Measurements from ENCODE around the gene LYZL2.
"Not testable (repeated sequence)": the region's sequence is repeated elsewhere in the genome, so short reads cannot be mapped to it uniquely, and the experiment has no call there.

The LYZL2 gene

GRCh38 chr10:30629653-30630052 is at the start of gene LYZL2:
Gene LYZL2, minus strand, starts transcription at chr10:30629753. Its CDS starts 2,838 bp downstream, at chr10:30626915.
- no peak for DNase-seq

- DNase-seq: not testable (repeated sequence)
Observed at GRCh38 chr10:30677616-30678015, 48.1 kb upstream of the LYZL2 start.

GRCh38 chr10:30677146-30677545 is 47.6 kb upstream of the LYZL2 start:
- not testable (repeated sequence) for DNase-seq

- DNase-seq: no peak
Observed at GRCh38 chr10:30675791-30676718, 46.5 kb upstream of the LYZL2 start.

- no peak for DNase-seq
Observed at GRCh38 chr10:30674796-30675195, 45.2 kb upstream of the LYZL2 start.

- not testable (repeated sequence) for DNase-seq
Observed at GRCh38 chr10:30673262-30673661, 43.7 kb upstream of the LYZL2 start.

GRCh38 chr10:30672338-30672737 is 42.8 kb upstream of the LYZL2 start:
- DNase-seq: not testable (repeated sequence)

DNA sequence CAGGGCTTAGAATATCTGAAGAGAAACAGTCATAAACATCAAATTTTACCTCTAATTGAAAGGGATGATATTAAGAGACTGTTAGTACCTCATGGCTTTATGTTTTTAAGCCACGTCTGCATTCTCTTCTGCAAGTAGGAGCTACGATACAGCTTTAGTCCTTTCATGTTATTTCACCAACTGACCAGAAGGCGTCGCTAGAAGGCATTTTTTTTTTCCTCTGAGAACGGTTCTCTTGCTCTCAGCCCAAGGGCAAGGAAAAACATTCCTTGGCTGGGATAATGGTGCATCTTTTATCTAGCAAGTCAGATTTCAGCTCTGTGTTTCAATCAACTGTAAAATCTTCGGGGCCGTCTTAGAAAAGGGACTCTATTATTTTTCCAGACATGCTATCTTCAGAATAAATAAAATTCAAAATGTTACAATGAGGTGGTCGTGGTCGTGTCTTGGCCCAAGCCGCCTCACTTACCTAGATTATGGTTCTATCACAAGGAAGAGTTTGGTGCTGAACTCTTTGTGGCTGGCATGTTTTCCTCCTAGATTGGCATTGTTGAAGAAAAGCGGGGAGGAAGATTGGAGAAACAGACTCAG is 41.6 kb upstream of the LYZL2 start:
- peak; percentile 3 for DNase-seq

DNA sequence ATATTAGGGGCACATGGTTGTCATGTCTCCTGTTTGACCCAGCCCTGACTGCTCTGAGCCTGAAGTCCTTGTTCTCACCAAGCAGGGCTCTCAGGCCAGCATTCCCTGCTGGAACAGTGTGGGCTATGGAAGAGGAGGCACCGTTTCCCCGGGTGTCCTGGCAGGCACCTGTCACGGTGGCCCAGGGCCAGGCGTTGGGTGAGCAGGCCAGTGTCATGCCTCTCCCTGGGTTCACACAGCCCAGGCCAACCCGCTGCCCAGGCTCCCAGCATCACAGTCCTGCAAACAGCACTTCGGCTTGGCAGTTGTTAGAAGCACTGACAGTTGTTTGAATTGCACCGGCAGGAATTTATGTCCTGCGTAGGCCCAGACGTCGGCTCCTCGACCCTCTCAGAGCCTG is 38.4 kb upstream of the LYZL2 start:
- not testable (repeated sequence) for DNase-seq

- not testable (repeated sequence) for DNase-seq
Observed at GRCh38 chr10:30663403-30663802, 33.9 kb upstream of the LYZL2 start.

- no peak for DNase-seq
Observed at GRCh38 chr10:30662814-30663213, 33.3 kb upstream of the LYZL2 start.

GRCh38 chr10:30660314-30660713 is 30.8 kb upstream of the LYZL2 start:
- not testable (repeated sequence) for DNase-seq

- no peak for DNase-seq
Observed at GRCh38 chr10:30656233-30656632, 26.7 kb upstream of the LYZL2 start.

DNA sequence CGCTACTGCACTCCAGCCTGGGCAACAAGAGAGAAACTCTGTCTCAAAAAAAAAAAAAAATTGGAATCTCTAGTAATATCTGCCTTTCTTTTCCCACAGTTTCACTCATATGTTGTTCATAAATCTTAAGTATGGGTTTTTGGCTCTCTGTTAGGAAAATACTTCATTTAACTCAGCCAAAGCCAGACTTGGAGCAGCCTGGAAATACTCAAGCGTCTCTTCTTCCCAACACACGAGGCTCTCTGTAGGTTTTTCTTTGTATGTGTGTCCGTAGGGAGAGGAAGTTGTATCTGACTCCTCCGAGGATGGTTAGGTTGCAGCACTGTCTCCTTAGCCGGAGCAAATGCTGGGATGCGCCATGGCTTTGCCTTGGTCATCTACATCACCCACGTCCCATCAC is 25.4 kb upstream of the LYZL2 start:
- not testable (repeated sequence) for DNase-seq

DNA sequence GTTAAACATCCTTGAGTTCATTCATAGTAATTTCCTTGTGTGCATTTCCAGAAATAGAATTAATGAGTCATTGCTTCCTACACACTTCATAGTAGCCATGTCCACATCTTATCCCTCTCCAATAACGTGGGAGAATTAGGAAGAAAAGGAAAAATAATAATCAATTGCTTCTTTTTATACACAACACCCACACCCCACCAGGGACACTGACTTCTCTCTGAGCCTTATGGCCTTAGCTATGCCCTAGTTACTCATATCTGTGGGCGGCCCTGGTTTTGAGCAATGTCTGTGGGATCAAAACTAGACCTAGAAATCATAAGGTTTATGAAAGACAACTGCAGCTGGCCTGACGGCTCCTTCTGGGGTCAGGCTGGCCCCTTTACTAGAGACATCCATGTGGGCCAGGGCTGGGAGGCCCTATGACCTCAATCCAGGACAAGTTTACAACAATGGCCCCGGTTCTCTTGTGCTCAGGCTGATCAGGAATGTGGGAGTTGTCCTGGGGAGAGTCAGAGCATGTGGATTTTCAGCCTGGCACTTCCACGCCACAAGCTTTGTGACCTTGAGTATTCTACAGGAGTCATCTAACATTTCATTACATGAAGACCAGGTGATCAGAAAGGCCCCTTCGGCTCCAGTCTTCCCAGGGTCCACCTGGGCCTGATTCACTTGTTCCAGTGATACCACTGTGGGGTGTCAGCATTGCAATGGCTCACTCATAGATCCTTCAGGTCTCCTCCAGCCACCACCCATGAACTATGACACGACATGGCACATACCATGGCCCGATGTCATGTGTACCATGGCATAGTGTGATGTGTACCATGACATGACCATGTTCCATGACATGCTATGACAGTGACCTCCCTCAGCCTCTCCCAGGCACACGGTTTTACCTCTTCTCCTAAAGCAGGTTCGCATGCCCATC is 22.2 kb upstream of the LYZL2 start:
- DNase-seq: not testable (repeated sequence)

DNA sequence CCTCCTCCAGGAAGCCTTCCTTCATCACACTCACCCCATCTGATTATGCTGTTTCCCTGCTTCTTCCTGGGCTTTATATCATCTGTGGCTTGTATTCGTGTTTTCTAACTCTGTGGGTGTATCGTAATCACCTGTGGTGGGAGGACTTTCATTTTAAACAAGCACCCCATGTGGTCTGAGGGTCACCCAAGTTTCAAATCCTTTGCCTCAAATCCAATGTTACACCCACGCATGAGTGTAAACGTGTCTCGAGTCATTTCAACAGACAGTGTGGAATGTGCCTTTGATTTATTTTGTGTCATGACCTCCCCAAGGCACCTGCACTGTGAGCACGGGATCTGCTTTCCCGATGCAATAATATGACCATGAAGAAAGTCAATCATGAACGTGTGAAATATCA is 17.5 kb upstream of the LYZL2 start:
- DNase-seq: no peak

DNA sequence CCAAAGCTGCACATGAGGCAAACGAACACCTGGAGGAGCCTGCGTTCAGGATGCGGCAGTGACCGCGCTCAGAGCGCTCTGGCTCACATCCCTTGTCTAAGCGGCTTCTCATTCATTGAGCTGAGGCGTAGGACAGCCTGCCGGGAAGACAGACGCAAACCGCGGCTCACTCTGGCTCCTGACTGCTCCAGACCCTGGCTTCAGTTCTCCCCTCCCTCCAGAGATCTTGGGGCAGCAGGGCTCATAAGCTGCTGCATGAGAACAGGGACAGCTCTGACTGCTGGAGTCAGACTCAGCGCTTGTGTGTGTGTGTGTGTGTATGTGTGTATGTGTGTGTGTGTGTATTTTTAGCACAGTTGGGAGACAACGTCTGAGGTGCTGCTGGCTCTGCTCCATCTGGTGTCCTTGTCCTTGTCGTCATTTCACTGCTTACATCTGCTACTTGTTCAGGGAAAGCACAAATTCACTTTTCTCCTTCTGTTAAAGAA is 15.8 kb upstream of the LYZL2 start:
- DNase-seq: no peak

DNA sequence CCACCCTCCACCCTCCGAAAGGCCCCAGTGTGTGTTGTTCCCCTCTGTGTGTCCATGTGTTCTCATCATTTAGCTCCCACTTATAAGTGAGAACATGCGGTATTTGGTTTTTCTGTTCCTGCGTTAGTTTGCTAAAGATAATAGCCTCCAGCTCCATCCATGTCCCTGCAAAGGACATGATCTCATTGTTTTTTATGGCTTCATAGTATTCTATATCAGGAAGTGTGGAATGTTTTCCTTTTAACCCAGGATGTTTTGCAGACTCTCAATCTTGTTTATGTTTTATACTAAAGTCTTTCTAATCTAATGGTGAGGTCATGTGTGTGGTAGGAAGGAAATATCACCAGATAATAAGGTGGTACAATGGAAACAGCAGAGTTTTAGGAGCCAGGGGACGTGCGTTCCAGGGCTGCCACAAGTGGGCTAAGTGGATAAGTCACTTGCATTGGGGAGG is 14.9 kb upstream of the LYZL2 start:
- not testable (repeated sequence) for DNase-seq

DNA sequence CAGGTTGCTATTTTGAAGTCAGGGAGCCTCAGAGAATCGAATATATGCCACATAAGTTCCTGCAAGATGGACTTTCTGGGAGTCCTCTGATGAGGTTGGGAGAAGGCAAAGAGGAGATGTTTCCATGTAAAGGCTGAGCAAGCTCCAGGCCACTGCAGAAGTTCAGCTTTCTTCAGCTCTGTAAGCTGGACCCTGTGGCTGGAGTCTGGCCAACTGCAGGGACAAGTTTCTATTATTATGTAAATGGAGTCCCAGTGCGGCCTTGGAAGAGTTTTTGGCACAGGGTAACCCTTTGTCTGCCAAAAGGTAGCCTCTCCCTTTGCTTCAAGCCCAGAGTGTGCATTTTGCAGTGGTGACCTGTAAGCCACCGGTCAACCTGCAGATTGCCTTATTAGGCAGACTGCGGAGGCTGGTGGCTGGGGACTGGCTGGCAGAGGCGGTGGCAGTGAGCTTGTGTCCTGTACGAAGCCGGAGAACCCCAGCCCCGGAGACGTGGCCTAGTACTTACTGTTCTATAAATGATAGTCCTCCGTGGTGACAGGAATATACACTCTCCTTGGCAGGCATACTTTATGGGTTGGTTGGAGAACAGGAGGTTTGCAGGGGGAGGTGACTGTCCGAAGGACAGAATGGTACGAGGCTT is 14.1 kb upstream of the LYZL2 start:
- not testable (repeated sequence) for DNase-seq

- not testable (repeated sequence) for DNase-seq
Observed at GRCh38 chr10:30642856-30643255, 13.3 kb upstream of the LYZL2 start.

GRCh38 chr10:30639946-30640786 is 10.6 kb upstream of the LYZL2 start:
- no peak for DNase-seq

Data from NCI-H1417 treated with DMSO at 0.1 percent for 48 hours (cell line).